Heart left ventricle (tissue), 13 donors: Measurements from ENCODE around the gene MTOR.

Experiments used
- CTCF ChIP-seq, 12 donors: fragments of 200-600 bp; sonication (generic) in 4 of 12; IDR thresholded peaks; one replicate each; pipeline versions ENCODE4 v1.5.0 to v1.8.0; 2018 to 2022; ENCODE audit warnings: antibody characterized with exemption in 12 of 12, mild to moderate bottlenecking in 5 of 12
- POLR2A ChIP-seq, 2 donors: fragments of 450-650 bp; IDR thresholded peaks; one replicate each; pipeline ENCODE4 v1.6.1; 2017; ENCODE audit warnings: antibody characterized with exemption in 2 of 2, mild to moderate bottlenecking in 2 of 2, moderate library complexity in 2 of 2
- donor health status: ischemic (EF 13 %, LVEDD 7.1; RV severe dilation, severe dysfunction).
- donor health status: DM: no; HTN: yes; CAD: no.
- donor health status: DM: no; HTN: no; CAD: no.
- donor health status: ischemic (EF 25% LVEDD 6.9; RV normal size, moderate dysfunction).
- donor health status: ischemic (EF 25% LVEDD 5.7; RV mildly dilated, moderate dysfunction).
- donor health status: ischemic (EF 35%, LVEDD 5.7; RV mildly dilated, moderate dysfunction).
- donor health status: nonischemic (EF 11% LVEDD 7.7; RV severe dilation, severe dysfunction).
- donor health status: DM: yes; HTN: yes; CAD: no.
- donor health status: PGD.
- donor health status: ischemic (EF 29% LVEDD 5.4; RV normal size, mild dysfunction).
- donor health status: nonischemic (EF 23%, LVEDD 6.1; RV moderate dilation, normal function).

DNA sequence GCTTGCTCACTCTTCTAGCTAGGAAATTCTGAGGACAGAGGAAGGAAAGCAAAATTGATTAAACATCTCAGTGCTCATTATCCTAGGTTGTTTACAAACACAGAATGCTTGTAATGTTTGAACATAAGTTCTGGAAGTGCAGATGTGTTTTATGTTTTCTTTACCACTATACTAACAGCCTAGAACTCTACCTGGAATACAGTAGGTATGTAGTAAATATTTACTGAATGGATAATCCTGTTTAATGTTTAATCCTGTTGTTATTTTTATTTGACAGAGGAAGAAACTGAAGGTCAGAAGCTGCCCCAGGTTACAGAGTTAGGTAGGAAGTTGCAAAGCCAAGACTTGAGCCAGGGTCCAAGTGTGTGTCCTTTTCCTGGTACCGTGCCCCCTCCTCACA is 6.1 kb downstream of the MTOR start:
- TF ChIP-seq CTCF (IDR thresholded peaks at IDR 0.05) = no peak
- TF ChIP-seq POLR2A (IDR thresholded peaks at IDR 0.05) = no peak
